Measurements from ENCODE around the gene DUSP16.
"Not testable (repeated sequence)": the region's sequence is repeated elsewhere in the genome, so short reads cannot be mapped to it uniquely, and the experiment has no call there.

The DUSP16 gene

GRCh38 chr12:12519354-12519998 is 43.2 kb downstream of the DUSP16 start:
- no peak for DNase-seq

- no peak for DNase-seq
Observed at GRCh38 chr12:12518919-12519318, 43.7 kb downstream of the DUSP16 start.

DNA sequence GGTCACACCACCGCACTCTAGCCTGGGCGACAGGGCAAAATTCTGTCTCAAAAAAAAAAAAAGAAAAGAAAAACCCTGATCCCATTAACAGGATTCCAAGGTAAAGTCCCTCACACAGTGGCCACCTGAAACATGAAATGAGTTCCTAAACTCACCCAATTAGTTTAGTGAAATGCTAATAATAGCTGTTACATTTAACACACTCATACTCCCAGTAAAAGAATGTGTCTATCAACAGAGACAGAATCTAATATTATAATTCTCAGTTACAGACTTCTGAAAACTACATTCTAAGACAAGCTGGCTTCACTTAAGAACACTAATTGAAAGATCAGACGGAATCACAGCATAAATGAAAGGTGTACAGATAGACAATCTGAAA is 44.2 kb downstream of the DUSP16 start:
- DNase-seq: no peak

DNA sequence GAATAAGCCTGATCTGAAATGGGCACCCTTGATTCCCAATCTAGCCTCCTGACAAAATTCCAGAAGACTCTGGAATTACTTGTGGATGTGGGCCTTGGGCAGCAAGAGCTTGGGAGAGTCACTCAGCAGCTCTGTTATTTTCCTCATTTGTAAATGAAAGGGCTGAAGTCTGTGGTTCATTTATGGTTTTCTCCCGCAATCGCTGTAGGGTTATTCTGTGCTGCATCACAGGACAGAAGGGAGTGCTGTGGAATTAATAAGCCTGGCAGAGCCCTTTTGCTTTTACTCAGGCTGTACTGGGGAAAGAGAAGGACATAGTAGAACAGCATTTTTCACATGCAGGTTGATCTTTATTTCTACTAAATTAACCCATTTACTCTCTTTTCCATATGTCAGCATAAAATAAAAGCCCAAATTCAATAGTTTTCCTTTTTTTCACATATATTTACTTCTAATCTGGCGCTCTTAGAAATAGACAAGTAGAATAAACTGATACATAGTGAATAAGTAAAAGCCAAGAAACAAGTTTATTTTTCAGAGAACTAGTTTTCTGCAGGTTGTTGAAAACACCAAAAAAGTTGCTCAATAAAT is 49.2 kb downstream of the DUSP16 start:
- no peak for DNase-seq

DNA sequence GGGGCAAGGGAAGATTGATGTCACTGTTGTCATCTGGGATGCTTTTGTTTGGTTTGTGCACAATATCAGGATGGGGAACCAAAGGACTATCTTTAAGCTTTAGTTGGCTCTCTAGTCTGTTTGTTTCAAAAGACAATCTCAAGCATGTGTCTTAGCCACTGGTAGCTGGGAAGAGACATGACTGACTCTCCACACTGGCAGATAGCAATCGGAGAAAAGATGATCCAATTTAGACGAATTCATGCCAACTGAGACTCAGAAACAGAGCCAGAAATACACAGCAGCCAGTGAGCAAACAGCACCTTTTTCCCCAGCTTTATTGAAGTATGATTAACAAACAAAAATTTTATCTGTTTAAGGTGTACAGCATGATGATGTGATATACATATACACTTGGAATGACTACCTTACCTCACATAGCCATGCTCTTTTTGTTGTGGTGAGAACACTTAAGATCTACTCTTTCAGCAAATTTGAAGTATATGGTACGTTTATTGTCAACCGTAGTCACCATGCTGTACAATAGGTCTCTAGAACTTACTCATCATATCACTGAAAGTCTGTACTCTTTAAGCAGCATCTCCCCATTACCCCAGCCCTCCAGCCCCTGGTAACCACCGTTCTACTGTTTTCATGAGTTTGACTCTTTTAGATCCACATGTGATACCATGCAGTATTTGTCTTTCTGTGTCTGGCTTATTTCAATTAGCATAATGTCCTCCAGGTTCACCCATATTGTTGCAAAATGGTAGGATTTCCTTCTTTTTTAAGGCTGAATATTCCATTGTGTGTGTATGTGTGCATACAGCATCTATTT is 50.6 kb downstream of the DUSP16 start:
- no peak for DNase-seq

DNA sequence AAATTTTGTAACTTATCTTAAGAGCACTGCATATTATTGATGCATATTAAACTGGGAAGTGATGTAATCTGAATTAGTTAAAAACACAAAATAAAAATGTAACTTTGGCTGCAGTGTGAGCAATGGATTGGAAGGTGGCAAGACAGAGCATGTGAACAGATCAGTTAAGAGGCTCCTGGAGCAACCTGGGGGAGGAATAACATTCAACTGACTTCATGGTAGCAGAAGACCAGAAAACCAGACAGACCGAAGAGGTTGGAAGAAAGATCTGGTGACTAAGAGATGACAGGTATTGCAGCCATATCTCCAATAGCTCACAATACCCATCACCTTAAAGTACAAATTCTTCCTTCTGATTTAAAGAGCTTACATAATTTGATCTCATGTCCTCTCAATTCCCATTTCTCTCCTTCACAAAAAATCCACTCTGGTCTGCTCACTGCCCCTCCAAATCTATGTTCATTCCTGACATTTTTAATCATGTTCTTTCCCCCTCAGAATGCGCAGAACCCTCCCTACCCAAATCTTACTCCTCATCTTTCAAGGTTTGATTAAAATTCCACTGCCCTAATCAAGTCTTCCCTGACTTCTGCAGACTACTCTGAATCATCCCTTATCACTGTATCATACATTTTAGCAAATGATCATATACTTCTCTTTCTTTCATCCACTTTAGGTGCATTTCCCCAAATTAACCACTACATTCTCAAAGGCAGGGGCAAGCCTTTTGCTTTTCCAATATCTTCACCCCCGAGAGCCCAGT is 51.5 kb downstream of the DUSP16 start:
- DNase-seq: no peak

DNA sequence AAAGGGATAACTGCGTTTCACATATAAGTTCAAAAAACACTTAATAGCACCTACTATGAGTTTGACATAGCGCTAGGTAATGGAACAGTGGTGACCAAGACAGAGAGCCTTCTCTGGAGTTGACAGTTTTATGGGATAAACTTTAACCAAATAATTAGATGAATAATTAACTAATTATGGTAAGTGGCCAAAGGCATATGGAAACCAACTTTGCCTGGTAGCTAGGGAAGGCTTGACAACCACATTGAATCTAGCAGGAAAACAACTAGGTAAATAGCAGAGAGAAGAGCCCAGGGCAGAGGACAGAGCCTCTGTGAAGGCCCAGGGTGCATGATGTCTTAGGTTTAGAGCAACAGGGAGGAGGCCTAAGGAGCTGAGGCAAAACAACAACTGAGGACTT is 52.1 kb downstream of the DUSP16 start:
- DNase-seq: no peak

DNA sequence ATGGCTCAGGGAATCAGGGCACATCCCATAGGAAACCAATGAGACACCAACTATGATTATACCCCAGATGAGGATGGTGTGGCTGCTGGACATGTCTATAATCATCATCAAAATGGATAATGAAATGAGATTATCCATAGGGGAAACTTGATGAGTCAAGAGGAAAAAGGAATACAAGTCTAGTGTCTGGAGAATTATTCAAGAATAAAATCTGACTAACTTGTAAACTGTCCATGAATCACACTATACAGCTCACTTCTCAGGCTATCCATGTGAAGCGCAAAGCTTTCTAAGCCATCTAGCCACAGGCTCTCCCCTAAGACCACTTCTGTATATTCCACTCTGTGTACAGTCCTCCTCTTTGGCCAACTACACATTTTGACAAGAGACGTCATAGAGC is 52.5 kb downstream of the DUSP16 start:
- DNase-seq: no peak

GRCh38 chr12:12508612-12509011 is 54.1 kb downstream of the DUSP16 start:
- no peak for DNase-seq

- no peak for DNase-seq
Observed at GRCh38 chr12:12507121-12507520, 55.5 kb downstream of the DUSP16 start.

- DNase-seq: no peak
Observed at GRCh38 chr12:12506496-12506890, 56.2 kb downstream of the DUSP16 start.

DNA sequence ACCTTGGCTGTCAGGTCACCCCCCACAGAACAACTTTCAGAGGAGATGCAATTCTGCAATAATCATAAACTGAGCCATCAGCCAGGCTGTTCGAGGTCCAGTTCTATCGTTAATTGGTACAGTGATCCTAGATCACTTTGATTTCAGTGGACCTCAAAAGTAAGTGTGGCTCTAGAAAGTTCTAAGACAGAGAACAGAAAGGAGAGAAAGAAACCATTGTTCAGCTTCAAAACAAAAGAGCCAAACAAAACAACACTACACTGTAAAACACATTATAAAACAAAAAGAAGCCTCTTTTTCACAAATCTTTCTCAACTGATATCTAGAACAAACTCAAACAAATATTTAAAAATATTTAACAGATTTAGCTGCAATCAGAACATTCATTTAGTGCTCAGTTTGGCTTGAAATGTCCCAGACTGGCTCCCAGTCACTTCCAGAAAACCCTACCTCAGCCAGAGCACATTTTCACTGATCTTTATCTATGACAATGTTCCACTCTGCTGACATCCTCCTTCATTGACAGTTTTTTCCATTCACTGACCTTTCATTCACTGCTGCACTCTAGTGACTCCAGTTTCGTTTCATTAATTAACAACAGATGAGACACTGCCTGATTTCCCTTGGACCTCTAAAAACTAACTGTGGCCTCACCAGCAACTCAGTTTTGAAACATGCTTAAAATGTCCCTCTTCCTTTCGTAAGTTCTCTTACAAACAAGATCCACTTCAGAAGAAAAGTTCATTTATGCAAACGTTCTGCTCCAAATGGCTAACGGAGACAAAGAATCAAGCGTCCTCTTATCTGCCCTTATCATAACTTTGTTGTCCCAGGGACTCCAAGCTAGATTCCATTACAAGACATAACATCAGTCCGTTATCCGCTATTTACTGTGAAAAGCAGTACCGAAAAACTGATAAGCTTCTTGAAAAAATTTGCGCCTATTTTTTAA is 56.8 kb downstream of the DUSP16 start:
- no peak for DNase-seq

DNA sequence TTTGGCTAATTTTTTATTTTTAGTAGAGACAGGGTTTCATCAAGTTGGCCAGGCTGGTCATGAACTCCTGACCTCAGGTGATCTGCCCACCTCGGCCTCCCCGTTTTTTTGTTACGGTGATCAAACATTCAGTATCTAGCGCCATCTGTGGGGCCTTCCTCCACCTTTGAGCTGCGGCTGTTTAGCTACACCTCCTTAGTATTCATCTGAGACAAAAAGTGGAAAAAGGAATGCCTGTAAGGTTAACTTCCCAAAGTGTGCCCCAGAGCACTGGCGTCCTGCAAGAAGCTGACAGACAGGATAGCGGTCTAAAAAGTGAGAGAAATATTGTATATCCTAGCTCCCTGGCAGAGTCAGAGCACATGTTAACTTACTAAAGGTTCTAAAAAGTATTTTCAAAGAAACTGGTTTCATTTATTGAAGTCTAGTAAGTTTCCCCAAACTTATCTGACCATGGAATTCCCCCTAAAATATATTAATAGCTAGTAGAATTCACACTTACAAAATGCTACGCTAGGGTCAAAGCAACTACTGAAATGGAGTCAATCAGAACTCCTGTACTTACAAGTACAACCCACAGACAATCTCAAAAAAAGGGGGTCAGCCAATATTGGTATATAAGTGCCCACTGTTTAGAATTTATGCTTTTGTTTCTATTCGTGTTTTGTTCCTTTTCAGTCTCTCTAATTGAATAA is 59.1 kb downstream of the DUSP16 start:
- no peak for DNase-seq

DNA sequence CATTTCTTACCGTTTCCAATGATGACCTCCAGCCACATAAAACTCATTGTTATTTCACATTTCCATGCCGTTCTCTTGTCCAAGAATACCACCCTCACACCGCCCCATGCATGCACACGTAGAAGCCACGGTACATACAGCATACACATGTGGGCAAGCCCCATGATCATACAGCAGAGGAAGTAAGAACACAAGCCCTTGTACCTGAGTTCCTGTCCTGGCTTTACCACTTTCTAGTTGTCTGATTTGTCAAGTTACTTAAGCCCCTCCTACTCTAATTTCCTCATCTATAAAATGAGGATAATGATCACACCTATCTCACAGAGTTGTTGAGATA is 59.9 kb downstream of the DUSP16 start:
- no peak for DNase-seq

- not testable (repeated sequence) for DNase-seq
Observed at GRCh38 chr12:12502130-12502814, 60.4 kb downstream of the DUSP16 start.

GRCh38 chr12:12501121-12501520 is 61.5 kb downstream of the DUSP16 start:
- DNase-seq: no peak

DNA sequence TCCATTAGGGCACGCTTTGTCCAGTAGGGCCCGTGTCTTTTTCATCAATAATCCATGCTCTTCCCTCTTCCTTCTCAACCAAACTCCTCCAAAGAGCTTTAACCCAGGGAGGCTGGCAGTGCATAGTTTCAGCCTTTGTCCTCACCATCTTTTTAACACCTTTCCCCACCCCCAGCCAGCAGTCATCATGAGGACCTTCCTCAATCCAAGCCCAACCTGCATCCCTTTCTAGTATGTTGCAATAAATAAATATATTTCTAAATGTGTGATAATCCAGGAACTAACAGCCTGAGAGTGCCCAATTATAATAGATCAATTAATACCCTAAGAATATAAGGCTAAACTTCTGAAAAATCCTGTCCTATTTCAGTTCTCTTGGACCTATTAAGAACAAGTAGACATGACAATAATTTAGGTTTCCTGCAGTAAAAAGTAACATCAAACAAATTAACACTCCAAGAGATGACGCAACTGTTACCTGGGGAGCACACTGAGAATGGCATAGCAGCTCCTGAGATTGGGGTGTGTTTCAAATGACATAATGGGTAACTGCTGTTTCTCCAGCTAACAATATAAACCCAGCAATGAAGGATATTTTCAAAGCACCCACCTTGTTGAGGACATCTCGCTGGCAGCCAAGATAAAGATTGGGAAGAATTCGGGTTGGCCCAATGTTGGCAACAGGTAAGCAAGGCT is 62.6 kb downstream of the DUSP16 start:
- no peak for DNase-seq

DNA sequence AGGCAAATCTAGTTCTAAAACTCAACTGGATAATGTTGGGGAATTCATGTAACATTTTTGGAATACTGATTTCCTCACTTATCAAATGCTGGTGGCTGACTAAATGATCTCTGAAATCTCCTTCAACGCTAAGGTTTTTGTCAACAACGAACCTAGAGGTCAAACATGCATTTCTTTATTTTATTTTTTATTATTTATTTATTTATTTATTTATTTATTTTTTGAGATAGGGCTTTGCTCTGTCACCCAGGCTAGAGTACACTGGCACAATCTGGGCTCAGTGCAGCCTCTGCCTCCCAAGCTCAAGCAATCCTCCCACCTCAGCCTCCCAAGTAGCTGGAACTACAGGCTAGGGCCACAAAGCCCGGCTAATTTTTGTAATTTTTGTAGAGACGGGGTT is 64.5 kb downstream of the DUSP16 start:
- no peak for DNase-seq

DNA sequence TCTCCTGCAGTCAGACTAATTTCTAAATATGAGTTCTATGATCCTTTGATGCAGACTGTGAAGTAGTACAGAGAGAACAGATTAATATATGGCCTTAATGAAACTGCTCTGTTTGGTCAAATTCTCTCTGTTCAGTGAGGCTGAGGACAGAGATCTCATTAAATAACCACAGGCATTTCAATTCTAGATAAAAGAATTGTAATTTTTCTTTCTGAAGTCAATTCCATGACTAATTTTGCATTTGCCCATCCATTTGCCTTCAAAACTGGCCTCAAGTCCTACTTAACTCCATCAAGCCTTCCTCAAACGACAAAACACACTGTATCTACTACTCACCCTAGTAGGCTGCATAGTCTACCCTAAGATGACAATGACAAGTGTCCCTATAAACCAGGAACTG is 67.1 kb downstream of the DUSP16 start:
- DNase-seq: no peak

DNA sequence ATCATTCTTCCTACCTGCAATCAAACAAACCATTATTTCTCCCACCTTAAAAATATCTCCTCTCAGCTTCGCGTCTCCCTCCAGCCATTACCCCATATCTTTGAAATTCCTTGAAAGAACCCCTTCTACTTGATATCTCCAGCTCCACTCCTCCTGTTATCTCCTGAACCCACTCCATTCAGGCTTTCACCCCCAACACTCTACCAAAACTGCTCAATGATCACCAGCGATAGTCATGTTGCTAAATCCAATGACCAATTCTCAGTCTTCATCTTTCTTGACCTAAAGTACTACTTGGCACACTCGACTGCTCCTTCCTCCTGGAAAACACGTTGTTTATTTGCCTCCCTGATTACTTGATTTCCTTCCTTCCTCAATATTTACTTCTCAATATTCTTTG is 70.1 kb downstream of the DUSP16 start:
- DNase-seq: no peak

DNA sequence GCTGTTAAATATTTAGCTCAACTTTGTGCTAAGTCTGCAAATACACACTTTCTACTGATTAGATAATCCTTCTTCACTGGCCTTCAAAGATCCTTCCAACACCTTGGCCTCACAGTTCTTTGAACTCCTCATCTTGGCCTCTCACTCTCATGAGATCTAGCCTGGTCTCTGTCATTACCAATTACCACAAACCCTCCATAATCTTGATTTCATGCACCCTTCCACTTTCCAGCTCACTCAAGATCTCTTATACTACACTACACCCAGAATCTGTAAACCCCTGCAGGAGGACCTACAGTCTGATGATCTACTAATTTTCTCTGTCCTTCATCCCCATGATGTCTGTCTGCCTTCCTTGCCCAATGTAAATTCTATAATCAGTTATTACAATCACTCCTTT is 71.1 kb downstream of the DUSP16 start:
- no peak for DNase-seq
